Stomach (tissue), 4 donors: ENCODE results near the gene C1orf185.

Source experiments
- CTCF ChIP-seq, 7 experiments: fragments of 450-650 bp in 4 of 7; fragments of 200-600 bp in 3 of 7; sonication (generic) in 3 of 7; IDR thresholded peaks; one replicate each; pipeline ENCODE4 v1.5.1; 2016 to 2019; ENCODE audit warnings: antibody characterized with exemption in 7 of 7, control low read depth in 2 of 7, mild to moderate bottlenecking in 1 of 7
- EP300 ChIP-seq: sonication (generic); formaldehyde crosslinking; IDR thresholded peaks from one replicate; pipeline ENCODE4 v1.6.1; 2017; ENCODE audit warnings: antibody characterized with exemption
- POLR2A ChIP-seq, 4 donors: fragments of 450-650 bp; IDR thresholded peaks; one replicate each; pipeline ENCODE4 v1.6.1; 2016; ENCODE audit warnings: antibody characterized with exemption in 4 of 4, control low read depth in 2 of 4, mild to moderate bottlenecking in 1 of 4, moderate library complexity in 1 of 4
- POLR2AphosphoS5 ChIP-seq, 3 donors: sonication (generic); formaldehyde crosslinking; IDR thresholded peaks; one replicate each; pipeline ENCODE4 v1.6.1; 2016; ENCODE audit warnings: antibody characterized with exemption in 3 of 3

DNA sequence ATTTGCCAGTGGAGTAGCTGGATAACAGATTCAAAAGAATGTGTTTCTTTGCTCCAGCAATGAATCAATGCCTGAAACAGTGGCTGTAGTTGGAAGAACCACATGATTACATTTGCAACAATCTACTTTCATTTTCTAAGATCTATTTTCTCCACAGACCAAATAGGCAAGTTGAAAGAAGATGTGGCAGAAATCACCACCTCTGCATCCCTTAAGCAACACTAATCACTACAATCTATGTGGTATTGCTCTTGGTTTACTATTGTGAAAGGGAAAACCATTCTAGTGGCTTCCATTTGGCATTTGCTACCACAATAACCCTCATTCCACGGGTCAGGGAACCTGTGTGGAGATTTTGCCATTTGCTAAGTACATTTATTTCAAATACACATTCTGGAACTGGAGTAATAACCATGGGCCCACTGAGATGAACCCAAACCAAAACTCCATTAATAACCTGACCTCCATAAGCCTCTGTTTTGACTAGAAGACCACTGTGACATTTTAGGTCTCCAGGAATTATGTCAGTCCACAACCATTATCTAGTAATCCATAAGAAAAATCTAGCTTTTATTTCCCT is 66.3 kb downstream of the C1orf185 start:
- TF ChIP-seq POLR2A (IDR thresholded peaks at IDR 0.05) (no peak), CTCF (IDR thresholded peaks at IDR 0.05) (no peak), POLR2AphosphoS5 (IDR thresholded peaks at IDR 0.05) (no peak), EP300 (no peak)
